ENCODE measurements around the gene HEY2.
"Not testable (repeated sequence)": the region's sequence is repeated elsewhere in the genome, so short reads cannot be mapped to it uniquely, and the experiment has no call there.

HEY2 gene

GRCh38 chr6:125797120-125797885 lies 47.9 kb downstream of the HEY2 start:
- DNase-seq, result no peak

- DNase-seq, result no peak
Observed at GRCh38 chr6:125797886-125798444, 48.5 kb downstream of the HEY2 start.

GRCh38 chr6:125798734-125799508 lies 49.5 kb downstream of the HEY2 start:
- no peak for DNase-seq

- no peak for DNase-seq
Observed at GRCh38 chr6:125802383-125802782, 53.0 kb downstream of the HEY2 start.

DNA sequence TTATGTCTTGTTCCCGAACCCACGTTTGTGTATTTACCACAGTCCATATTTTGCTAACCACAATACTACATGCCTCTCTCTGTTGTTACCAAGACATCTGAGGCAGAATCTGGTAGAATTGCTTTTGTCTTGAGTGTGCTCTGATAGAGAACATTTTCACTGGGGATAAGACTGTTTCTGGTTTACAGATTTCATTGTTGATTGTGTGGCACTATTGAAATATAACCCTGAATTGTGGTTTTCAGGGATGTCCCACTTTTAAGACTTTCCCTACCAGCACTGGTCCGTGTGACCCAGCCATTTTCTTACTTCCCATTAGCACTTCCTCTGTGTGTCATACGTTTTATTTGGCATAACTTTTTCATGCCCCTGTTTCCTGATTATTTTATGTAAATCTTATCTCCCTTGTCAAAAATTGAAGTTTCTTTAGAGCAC lies 53.5 kb downstream of the HEY2 start:
- no peak for DNase-seq

DNA sequence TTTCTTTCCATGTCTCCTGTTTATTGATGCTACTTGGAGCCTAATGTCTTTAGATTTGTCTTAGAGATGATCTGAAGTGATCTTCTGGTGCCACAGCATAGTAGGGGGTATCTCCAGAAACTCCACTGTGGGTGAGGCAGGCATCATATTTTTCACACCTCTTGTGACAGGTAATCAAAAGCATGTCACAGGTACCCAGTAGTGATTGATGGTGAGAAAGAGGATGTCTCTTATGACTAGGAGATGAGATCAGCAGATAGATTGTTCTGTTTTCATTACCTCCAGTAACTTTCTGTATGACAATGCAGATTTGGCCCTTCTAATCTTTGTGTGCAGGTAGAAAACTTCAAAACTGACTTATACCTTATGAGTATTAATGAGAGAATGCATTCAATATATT lies 54.8 kb downstream of the HEY2 start:
- DNase-seq, result no peak

DNA sequence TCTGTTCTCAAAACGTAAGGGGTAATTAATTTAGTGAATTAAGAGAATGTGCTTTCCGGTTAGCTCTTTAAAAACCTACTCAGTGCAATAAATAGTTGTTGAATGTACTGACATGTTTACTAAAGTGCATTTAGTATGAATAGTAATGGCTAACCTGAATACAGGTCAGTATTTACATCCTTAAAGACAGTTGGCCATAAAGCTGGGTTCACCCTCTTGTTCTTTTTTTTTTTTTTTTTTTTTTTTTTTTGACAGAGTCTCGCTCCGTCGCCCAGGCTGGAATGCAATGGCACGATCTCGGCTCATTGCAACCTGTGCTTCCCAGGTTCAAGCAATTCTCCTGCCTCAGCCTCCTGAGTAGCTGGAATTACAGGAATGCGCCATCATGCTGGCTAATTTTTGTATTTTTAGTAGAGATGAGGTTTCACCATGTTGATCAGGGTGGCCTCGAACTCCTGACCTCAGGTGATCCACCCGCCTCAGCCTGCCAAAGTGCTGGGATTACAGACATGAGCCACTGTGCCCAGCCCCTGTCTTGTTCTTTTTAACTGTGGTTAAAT lies 55.5 kb downstream of the HEY2 start:
- DNase-seq, result not testable (repeated sequence)

GRCh38 chr6:125806813-125807212 lies 57.4 kb downstream of the HEY2 start:
- no peak for DNase-seq

- no peak for DNase-seq
Observed at GRCh38 chr6:125807293-125807692, 57.9 kb downstream of the HEY2 start.

GRCh38 chr6:125808060-125808459 lies 58.6 kb downstream of the HEY2 start:
- no peak for DNase-seq

DNA sequence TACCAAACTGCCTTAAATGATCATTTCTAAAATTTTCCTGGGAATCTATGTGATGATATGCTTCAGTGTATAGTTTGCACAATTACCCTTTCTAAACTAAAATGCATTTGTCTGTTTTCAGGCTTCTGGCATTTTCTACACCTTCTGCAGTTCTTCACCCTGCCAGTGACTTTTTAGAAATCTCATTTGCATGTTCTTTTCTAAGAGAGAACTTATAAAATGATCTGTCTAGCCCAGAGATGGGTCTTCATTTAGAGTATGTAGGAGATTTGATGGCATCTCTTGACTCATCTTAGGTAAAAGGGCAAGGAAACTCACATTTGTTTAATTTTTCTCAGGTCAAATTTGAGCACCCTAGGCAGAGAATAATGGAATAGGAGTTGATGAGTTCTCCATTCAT lies 59.2 kb downstream of the HEY2 start:
- DNase-seq, result no peak

GRCh38 chr6:125809570-125810170 lies 60.2 kb downstream of the HEY2 start:
- DNase-seq, result no peak

- no peak for DNase-seq
Observed at GRCh38 chr6:125810445-125810844, 61.0 kb downstream of the HEY2 start.
